IPS-18c (cell line): ENCODE data around the gene ARID2.

ENCODE experiments used
- H3K4me3 ChIP-seq: 2 replicates; pipeline ENCODE4 v1.7.0; 2013; ENCODE audit warnings: low read depth, mild to moderate bottlenecking, low read length, moderate library complexity; ENCODE audit not compliant: insufficient read depth
- H3K9me3 ChIP-seq: one replicate; pipeline ENCODE4 v1.6.1; 2013; ENCODE audit warnings: mild to moderate bottlenecking, low read length, moderate library complexity; ENCODE audit not compliant: control insufficient read depth, insufficient read depth

The ARID2 gene

DNA sequence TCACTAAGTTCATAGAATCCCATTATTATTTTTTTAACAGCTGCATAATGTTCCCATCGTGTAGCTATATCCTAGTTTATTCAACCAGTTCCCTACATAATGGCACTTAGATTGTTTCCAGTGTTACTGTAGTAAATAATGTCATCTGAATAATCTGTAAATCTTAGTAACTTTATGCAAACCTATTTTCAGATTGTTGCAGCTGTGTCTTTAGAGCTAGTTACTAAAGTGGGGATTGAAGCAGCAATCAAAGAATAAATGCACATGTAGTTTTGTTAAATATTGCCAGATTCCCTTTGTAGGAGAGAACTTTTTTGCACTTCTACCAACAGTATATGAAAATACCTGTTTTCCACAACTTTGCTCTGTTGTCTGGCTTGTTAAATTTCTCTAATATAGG, 13.1 kb downstream of the ARID2 start:
- Histone ChIP-seq H3K4me3 (no peak overlapping the region), H3K9me3 (no peaks in the 10 kb centered on the region)

DNA sequence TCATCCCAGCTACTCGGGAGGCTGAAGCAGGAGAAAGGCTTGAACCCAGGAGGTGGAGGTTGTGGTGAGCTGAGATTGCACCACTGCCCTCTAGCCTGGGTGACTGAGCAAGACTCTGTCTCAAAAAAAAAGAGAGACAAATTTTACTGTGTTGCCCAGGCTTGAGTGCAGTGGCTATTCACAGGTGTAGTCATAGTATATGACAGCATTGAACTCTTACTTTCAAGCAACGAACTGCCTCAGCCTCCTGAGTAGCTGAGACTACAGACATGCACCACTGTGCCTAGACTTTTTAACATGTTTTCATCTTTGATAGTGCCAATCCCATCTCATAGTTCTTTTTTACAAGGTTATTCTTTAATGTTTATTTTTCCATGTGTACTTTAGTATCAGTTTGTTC, 13.7 kb downstream of the ARID2 start:
- no peak overlapping the region for H3K4me3 ChIP-seq
- no peaks in the 10 kb centered on the region for H3K9me3 ChIP-seq

DNA sequence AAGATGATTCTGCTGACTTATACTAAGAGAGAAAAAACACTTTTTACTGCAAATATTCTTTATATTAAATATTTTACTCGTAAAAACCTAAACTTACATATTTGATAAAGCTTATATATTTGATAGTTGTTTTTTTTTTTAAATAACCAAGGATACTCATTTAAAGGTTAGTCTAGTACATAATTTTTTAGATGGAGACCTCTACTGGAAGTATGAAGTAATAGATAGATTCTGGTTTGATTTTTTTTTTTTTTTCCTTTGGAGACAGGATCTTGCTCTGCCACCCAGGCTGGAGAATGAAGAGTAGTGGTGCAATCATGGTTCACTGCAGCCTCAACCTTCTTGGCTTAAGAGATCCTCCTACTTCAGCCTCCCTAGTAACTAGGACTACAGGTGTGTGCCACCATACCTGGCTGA, 16.4 kb downstream of the ARID2 start:
- no peak overlapping the region for H3K4me3 ChIP-seq
- no peaks in the 10 kb centered on the region for H3K9me3 ChIP-seq

DNA sequence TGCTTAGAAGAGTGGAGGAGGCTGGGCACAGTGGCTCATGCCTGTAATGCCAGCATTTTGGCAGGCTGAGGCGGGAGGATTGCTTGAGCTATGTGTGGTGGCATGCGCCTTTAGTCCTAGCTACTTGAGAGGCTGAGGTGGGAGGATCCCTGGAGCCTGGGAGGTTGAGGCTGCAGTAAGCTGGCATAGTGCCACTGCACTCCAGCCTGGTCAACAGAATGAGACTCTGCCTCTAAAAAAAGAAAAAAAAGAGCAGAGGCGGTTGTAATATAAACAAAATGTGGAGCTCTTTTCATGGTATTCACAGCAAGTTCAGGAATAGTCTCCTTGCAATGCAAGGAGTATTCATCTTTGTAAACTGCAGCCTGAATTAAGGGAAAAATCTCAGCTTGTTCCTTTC, 27.2 kb downstream of the ARID2 start:
- Histone ChIP-seq H3K9me3 (no peaks in the 10 kb centered on the region), H3K4me3 (no peak overlapping the region)

DNA sequence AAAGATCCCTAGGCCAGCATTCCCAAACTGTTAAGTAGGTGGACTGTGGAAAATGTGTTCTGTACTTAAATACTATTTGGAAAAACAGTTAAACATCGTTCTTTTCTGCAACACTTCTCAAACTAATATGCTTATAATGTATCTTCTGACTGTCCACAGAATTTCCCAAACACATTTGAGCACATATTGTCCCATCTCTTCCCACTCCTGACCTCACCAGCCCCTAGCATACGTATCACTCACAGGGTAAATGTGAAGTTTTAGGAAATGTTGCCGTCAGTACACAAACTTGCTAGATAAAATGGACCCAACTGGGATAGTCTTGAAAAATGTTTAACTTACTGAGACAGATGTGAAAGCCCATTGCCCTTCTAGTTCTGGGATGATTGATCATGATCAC, 27.7 kb downstream of the ARID2 start:
- no peaks in the 10 kb centered on the region for H3K9me3 ChIP-seq
- H3K4me3 ChIP-seq, result no peak overlapping the region

DNA sequence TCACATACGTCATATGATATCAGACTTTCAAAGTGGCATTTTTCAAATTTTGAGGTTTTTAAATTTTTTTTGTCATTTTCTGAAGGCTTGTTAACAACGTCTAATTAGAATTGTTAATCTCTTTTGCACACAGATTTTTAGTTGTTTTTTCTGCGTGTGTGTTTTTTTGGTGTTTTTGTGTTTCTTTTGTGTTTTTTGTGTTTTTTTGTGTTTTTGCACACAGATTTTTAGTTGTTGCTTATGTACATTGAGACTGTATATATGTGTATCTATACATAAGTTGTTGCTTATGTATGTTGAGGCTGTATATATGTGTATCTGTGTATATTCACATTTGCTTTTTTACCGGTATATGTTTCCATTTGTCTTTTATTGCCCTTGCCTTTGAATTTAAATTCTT, 30.8 kb downstream of the ARID2 start:
- Histone ChIP-seq H3K4me3 (no peak overlapping the region), H3K9me3 (no peaks in the 10 kb centered on the region)

DNA sequence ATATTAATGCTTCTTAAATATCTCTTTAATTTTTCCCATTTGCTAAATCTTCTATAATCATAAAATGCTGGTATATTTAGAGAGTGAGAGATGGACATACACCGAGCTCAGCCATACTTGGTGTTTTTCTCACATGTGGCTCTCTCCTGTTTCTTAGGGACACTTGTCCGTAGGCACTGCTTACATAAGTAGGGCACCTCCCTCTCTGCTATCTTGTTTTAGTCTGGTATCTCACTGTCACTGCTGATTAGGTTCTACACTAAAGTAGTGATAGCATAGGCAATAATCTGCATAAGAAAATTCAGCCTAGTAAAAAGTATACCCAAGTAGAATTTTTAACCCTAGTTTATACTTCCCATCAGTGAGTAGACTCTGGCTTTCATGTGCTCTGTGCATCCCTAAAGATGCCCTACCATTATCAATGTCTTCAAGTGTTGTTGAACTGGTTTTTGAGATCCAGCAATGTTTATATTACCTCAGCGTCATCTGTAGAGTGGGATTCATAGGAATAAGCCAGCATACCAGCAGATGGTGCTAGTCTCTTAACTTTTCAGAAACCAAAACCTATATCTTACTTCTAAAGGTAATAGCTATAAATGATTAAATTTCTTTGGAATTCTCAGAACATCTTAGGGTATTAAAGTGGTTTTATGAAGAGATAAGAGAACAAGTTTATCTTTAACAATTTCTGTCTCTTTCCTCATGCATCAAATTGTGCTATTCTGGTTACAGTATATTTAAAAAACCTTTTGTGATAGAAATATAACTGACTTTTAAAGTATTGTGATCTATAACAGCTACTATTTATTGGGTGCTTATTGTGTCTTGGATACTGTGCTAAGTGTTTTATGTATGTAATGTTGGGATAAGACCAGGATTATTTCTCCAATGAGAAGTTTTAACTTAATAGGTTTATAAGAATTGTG, 32.9 kb downstream of the ARID2 start:
- Histone ChIP-seq H3K9me3 (no peaks in the 10 kb centered on the region), H3K4me3 (no peak overlapping the region)

DNA sequence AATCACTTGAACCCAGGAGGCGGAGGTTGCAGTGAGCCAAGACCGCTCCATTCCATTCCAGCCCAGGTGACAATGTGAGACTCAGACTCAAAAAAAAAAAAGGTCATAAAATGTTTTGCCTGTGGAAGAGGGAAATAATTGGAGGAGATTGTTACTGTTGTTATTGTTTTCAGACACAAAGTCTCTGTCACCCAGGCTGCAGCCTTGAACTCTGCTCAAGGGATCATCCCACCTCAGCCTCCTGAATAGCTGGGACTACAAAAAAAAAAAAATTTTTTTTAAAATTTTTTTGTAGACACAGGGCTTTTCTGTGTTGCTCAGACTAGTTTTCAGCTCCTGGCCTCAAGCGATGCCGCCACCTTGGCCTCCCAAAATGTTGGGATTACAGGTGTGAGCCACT, 33.9 kb downstream of the ARID2 start:
- Histone ChIP-seq H3K9me3 (no peaks in the 10 kb centered on the region), H3K4me3 (no peak overlapping the region)

DNA sequence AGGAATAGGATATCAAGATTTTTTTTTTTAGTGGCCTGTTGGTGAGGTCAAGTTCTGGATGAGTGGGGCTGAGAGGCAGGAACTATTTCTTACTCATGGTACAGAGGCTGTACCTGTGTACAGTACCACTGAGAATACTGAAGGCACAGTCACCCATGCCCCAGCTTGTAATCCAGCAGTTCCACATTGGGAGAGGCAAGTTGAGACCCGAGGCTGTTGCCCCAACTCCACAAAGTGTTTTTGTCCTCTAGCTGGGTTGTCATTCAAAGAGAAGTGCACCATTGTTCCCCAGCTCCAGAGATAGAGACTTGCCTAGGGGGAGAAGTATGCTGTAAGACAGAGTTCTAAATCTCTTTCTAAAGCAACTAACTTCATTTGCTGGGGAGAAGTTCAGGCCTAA, 38.7 kb downstream of the ARID2 start:
- H3K9me3 ChIP-seq, result no peaks in the 10 kb centered on the region

DNA sequence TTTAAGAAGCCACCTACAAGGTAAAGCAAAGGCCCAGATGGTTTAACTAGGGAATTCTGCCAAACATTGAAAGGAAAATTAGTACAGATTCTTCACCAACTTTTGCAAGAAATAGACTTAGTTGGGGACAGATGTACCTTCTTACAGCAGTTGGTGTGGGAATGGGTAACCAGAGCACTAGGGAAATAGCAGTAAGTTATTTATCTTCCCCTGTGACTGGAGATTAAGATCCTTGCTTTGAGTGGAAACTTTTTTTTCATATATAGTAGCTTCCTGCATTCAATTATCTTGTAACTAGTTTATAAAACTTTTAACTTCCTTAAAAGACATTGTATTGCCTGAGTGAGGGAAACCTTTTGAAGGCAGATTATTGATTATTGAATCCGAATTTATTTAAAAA, 44.2 kb downstream of the ARID2 start:
- Histone ChIP-seq H3K4me3 (no peak overlapping the region), H3K9me3 (no peaks in the 10 kb centered on the region)

More for the DNA sequence above, 38.7 kb downstream of the ARID2 start:
- no peak overlapping the region for H3K4me3 ChIP-seq

DNA sequence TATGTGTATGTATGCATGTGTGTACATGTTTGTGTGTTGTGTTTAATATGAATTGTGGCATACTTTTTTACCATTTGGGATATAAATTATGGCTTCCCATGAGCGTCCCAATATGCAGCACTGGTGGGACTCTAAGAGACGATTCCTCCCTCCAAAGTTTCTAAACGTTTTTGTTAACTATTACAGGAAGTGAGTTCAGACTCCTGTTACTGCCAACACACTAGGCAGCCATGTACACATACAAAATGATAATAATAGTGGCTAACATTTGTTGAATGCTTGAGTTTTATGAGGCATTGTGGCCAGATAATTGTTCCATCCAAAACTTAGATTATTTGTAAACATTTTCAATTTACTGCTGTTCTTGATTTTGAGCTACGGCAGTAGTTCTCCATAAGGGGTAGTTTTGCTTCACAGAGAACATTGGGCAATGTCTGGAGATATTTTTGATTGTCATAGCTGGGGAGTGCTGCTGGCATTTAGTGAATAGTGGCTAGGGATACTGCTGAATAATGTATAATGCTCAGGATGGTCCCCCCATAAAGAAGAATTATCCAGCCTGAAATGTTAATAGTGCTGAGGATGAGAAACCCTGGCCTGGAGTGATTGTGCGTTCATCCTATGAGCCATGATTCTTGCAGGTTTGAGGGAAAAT, 45.1 kb downstream of the ARID2 start:
- Histone ChIP-seq H3K4me3 (no peak overlapping the region), H3K9me3 (no peaks in the 10 kb centered on the region)

DNA sequence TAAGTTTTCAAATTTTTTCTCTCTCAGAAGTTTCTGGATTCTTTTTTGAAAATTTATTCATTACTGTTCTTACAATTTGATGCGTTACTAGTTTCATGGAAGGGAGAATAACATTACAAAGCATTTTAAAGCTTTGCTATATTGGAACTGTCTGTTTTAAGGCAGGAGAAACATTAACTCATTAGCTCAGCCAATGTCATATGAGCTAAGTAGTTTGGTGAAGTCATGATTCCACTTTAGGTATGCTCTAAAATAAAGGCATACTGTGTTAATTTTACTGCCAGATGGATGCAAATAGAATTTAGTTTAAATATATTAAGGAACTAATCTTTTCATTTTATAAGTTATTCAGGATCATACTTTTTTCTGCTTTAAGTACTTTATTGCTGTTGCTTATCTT, 46.0 kb downstream of the ARID2 start:
- H3K4me3 ChIP-seq, result no peak overlapping the region
- H3K9me3 ChIP-seq, result no peaks in the 10 kb centered on the region

DNA sequence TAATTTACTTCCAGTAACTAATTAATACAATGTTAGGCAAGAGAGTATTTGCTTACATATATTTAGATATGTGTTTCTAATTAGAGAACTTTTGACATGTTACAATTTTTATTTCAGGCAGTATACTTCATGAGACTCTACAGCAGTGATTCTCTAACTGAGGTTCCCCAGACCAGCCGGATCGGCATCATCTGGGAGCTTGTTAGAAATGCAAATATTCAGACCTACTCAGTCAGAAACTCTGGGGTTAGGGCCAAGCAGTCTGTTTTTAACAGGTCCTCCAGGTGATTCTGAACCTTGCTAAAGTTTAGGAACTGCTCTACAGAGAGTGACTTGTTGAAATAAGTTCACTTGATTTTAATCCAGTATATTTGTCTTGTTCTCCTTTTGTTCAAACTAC, 46.5 kb downstream of the ARID2 start:
- no peaks in the 10 kb centered on the region for H3K9me3 ChIP-seq
- H3K4me3 ChIP-seq, result no peak overlapping the region

DNA sequence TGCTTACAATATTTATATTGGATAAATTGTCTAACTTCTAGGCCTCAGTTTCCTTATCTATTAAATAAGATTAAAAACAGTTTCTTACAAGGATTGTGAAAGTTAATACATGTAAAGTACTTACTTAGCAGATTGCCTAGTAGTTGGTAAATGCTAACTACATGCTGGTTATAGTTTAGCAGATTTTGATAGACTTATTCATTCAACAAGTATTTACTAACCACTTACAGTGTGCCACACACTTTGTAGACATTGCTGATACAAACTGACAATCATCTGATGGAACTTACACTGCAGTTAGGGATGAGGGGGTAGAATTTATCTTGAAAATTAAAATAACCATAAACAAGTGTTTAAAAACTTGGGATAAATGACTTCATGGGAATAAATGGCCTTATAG, 50.4 kb downstream of the ARID2 start:
- Histone ChIP-seq H3K4me3 (no peak overlapping the region), H3K9me3 (no peaks in the 10 kb centered on the region)

DNA sequence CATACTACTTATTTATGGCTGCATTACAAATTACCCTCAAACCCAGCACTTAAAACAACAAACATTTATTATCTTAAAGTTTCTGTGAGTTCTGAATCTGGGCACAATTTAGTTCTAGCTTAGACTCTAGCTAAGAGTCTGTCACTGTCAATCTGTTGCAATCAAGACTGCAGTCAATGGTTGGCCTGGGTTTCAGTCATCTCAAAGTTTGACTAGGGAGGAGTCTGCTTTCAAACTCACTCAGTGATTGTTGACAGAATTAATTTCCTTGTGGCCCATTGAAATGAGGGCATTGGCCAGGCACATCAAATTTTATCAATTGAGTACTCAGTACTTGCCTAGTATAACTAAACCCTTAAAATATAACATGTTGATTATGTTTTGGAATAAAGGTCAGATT, 51.6 kb downstream of the ARID2 start:
- Histone ChIP-seq H3K9me3 (no peaks in the 10 kb centered on the region), H3K4me3 (no peak overlapping the region)

DNA sequence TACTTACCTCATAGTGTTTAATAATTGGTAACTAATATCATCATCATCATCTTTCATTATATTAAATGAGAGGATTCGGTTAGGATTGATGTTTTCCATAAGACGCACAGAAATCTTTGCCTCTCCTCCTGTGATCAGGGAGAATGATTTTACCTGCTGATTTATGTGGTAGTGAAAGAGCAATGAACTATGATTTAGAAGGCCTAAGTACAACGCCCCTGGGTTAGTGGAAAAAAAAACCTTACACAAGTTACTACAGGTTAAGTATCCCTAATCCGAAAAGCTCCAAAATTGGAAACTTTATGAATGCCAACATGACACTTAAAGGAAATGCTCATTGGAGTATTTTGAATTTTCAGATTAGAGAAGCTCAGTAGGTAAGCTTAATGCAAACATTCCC, 55.8 kb downstream of the ARID2 start:
- Histone ChIP-seq H3K9me3 (no peaks in the 10 kb centered on the region), H3K4me3 (no peak overlapping the region)

DNA sequence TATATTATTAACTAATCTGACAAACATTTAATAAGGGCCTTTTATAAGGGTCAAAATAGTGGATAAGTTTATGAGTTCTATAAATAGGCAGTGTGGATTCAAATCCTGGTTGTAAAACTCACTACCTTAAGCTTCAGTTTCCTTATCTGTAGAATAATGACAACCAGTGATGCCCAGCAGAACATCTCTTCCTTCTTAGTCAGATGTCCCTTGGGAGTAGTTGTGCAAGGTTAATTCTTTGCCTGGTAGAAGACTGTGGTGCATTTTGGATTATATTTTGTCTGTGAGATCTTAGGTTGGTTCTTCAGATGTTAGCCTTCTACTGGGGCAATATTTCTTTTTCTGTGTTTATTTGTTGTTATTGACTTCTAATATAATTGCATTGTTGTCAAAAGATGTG, 59.5 kb downstream of the ARID2 start:
- H3K4me3 ChIP-seq, result no peak overlapping the region

DNA sequence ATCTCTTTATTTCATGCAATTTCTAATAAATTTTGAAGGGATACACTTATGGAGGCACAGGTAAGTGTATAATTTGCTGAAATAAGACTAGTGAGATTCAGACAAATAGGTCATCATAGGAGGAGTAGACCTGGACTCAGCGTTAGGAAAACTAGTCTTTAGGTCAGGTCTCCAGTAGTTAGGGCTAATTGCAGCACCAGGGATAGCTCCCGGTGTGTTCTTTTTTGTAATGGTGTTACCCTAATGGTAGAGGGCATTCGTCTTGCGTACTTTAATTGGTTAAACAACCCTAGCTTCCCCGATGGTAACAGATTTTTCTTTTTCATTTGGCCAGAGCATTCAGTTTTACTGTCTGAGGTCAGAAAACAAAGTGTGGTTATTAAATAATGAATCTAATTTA, 64.9 kb downstream of the ARID2 start:
- Histone ChIP-seq H3K9me3 (no peaks in the 10 kb centered on the region), H3K4me3 (no peak overlapping the region)

More for the DNA sequence above, 59.5 kb downstream of the ARID2 start:
- no peaks in the 10 kb centered on the region for H3K9me3 ChIP-seq
